ENCODE data around the gene CALCOCO1.
"Not testable (repeated sequence)": the region's sequence is repeated elsewhere in the genome, so short reads cannot be mapped to it uniquely, and the experiment has no call there.

Gene CALCOCO1

DNA sequence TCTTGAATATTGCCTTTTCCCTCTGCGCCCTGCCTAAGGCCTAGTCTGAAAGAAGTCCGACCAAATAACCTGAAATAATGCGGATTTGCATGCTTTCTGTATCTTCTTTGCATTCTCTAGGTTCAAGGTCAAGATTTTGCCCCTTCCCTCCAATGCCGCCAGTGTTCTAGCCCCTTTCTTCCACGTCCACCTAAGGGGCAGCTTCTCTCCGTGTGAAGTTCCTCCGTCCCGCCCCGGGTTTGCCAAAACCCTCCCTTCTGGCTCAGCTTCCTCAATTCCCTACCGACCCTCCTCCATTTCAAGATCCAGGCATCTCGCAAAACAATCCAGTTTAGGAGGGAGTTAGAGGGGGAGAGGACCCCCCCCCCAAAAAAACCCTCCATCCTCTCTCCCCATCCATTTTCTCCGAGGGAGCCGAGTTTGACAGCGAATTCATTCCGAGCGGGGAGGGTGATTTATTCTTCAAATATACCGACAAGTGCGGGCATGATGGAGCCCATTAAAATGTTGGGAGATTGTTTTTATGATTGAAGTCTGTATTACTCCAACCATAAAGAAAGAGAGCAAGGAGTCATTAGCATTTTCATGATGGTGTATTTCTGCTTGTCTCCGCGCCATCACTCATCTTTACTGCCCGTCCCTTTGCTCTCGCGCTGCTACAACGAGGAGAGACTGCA is 30.5 kb downstream of the CALCOCO1 start:
- peak; percentile 60 for DNase-seq

DNA sequence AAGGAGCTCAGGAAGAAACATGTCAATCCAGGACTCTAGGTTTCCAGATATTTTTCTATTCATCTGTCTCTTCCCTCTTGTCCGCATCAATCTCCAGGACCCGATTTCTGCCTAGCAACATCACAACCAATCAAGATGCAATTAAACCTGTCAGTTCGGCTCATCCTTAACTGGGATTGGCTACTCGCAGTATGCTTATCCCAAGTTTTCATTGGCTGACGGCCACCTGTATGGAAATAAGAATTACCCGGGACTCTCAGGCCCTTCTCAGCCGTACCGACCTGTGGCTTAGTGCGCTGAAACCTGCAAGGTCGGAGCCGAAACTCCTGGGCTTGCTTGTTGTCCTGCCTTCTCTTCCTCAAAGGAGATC is 31.0 kb downstream of the CALCOCO1 start:
- DNase-seq = peak; percentile 98

DNA sequence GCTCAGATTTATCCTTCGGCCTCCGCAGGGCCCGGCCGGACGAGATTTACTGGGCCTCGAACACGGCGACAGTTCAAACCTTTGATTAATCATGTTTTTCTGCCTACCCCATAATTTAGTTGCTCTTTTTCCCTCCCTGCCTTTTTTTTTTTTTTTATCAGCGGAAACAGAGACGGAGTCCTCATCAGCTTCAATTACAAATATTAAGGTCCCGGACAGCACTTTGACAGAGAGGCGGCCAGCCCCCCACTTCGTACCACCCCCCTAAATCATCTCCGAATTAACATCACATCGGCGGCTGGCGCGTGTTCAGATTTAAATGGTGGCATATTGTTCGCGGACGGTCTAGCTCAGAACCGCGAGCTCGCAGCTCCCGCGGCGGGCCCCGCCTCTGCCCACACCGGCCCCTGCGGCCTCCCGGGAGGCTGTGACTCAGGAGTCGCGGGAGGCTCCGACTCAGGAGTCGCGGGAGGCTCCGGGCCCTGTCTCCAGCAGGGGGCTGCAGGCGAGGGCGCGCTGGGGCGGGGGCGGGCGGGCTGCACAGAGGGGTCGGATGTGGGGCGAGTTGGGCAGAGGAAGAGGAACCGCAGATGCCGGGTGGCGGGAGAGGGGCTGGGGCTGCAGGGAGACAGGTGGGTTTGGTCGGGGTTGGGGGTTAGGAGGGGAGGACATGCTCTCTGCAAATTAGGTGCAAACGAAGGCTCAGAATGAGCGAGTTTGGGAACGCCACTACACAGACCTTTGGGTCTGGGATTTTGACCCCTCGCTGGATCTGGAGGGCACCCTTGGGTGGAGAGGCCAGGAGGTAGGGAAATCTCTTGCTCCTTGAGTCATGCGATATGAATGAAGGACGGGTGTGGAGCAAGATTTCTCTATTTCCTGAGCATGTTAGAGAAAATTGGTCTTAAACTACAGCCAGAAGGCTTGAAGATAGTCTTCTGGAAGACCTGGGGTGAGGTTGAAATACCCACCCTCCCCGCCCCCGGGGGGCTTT is 31.8 kb downstream of the CALCOCO1 start:
- DNase-seq = no peak

DNA sequence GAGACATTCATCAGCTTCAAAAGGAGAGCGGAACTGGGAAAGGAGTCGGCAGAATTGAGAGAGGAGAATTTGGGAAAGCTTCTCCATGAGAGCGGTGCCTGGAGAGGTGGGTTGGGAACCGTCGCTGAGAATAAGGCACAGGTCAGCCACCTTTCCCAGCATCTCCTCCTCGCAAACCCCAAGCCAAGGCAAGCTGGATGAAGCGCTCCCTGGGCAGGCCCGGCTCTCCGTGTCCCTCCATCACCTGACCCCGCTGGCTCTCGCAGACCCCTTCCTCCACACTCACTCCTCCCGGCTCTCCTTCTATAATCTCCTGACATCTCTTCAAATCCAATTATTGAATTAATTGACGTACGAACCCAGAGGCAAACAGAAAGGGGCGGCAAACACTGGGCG is 32.5 kb downstream of the CALCOCO1 start:
- no peak for DNase-seq

DNA sequence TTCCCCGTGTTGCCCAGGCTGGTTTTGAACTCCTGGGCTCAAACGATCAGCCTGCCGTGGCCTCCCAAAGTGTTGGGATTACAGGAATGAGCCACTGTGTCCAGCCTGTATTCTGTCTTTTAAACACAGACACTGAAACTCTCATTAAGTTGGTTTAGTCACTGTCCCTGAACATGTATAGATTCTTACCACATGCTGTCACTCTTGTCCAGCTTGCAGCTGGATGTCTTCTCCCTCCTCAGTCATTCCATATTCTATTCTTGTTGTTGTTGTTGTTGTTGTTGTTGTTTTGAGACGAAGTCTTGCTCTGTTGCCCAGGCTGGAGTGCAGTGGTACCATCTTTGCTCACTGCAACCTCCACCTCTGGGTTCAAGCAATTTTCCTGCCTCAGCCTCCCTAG is 39.1 kb downstream of the CALCOCO1 start:
- no peak for DNase-seq

DNA sequence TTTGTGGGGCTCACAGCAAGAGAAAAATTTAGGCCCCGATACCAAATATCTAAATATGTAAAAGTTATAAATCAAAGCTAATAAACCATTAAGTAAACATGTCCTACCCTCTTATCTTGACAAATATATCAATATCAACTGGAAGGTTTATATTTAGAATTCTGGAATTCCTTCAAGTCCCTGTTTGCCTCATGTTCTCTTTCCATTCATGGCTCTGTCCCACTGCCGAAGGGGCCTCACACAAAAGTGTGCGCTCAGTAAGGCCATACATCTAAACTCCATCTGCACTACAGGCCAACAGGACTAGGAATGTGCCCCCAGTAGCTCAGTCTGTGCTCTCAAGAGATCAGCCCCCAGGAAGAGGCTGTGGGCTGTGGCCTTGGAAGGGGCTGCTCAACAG is 40.8 kb downstream of the CALCOCO1 start:
- DNase-seq = no peak

DNA sequence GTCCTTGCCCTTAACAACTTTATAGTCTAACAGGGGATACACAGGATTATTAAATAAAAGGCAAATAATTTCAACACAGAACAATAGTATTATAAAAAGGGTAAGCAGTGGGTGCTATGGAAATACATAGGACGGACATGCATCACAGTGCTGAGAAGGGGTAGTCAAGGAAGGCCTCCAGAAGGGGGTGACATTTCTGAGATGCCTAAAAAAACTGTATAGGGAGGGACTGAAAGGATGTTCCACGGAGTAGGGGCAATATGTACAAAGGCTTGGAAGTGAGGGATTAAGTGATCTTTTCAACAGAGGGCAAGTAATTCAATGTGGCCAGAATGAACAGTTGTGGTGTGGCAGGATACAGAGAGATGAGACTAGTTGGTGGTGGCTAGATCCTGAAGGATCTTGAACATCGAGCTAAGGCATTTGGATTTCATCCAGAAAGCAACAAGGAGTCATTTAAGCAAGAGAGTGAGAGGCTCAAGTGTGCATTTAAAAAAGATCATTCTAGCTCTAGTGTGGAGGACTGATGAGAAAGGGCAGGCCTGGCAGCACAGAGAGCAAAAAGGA is 42.5 kb downstream of the CALCOCO1 start:
- no peak for DNase-seq

DNA sequence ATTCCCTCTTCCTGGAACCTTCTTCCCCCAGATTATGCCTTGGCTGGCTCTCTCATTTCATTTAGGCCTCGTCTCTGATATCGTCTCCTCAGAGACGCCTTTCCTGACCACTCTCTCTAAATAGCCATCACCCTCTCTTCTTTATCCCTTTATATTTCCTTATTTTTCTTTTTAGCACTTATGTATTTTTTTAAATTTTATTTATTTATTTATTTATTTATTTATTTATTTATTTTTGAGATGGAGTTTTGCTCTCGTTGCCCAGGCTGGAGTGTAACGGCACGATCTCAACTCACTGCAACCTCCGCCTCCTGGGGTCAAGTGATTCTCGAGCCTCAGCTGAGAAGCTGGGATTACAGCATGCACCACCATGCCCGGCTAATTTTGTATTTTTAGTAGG is 43.3 kb downstream of the CALCOCO1 start:
- no peak for DNase-seq

DNA sequence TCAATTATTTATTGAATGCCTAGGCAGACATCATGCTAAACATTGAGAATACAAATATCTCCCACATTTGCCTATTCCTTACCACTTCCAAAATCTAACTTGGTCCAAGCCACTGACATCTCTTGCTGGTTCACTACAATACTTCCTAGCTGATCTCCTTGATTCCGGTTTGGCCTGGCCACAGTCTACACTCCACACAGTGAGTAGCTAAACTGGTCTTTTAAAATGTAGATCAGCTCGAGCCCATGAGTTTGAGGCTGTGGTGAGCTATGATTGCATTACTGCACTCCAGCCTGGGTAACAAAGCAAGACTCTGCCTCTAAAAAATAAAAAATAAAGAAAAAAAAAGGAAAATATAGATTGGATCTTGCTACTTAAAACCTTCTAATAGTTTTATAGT is 43.8 kb downstream of the CALCOCO1 start:
- DNase-seq = no peak

DNA sequence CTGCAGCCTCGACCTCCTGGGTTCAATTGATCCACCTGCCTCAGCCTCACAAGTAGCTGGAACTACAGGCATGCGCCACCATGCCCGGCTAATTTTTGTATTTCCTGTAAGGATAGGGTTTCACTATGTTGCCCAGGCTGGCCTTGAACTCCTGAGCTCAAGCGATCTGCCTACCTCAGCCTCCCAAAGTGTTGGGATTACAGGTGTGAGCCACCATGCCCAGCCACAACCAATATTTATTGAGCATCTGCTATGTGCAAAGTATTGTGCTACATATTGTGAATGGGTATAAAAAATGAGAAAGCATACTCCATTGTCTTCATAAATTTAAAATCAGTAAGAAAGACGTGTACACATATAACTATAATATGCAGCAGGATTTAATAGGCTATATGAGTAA is 47.2 kb downstream of the CALCOCO1 start:
- not testable (repeated sequence) for DNase-seq

DNA sequence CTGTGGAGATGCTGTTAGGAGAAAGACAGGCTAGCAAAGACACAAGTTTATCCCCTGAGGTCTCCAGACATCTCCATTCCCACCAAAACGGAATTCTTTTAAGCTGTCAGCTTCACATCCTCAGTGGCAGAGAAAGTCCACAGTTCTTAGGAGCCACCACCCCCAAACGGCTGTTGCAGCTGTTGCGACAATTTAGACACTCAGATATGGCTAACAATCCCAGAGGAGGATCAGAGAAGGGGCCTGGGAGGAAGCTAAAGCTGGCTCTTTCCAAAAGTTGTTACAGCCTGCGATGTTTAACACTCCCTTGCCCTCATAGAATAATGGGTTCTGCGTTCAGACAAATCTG is 49.5 kb downstream of the CALCOCO1 start:
- no peak for DNase-seq

DNA sequence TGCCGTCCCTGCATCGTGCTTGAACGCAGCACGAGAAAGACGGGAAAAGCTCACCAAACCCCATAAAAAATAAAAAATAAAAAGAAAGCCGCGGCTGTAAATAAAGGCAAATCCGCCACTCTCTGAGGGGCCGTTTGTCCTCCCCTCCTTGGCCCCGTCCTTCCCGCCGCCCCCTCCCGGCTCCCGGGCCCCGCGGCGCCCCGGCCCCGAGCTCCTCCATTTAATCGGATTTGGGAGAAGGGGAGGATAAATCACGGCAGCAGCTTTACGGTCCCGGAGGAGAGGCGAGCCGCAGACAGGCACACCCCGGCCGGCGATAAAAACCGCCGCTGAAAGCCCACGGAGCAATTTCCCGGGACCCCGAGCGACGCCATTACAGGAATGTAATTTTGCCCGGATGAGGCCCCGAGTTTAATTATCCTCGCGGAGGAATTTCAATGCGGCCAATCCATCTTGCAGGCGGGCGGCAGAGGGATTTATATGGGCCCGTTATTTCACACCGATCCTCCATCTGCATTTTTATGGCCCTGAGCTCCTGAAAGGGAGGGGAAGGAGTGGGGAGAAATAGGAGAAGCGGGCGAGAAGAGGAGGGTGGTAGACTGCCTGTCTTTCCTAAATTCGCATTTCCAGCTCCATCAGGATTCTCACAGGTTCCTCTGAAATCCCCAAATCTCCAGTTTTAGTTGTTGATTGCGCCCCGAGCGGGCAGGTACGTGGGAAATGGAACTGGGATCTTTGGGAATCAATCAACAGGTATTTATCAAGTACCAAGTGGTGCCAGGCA is 50.0 kb downstream of the CALCOCO1 start:
- DNase-seq = no peak

DNA sequence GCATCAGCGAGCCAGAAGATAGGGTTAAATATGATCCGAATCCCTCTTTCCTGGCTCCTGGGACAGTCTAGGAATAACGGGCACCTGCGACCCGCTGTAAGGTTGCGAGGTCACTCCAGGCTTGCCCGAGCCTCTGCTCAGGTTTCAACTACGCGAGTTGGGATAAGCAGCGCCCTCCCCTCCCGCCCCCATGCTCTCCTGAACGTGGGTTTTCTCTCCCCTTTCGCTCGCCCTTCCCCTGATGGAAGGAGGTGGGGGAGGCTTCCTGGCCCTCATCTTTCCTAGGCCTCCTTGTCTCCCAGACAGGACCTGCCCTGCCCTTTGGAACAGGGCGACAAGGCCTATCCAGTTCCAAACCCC is 50.6 kb downstream of the CALCOCO1 start:
- DNase-seq = peak; percentile 13

DNA sequence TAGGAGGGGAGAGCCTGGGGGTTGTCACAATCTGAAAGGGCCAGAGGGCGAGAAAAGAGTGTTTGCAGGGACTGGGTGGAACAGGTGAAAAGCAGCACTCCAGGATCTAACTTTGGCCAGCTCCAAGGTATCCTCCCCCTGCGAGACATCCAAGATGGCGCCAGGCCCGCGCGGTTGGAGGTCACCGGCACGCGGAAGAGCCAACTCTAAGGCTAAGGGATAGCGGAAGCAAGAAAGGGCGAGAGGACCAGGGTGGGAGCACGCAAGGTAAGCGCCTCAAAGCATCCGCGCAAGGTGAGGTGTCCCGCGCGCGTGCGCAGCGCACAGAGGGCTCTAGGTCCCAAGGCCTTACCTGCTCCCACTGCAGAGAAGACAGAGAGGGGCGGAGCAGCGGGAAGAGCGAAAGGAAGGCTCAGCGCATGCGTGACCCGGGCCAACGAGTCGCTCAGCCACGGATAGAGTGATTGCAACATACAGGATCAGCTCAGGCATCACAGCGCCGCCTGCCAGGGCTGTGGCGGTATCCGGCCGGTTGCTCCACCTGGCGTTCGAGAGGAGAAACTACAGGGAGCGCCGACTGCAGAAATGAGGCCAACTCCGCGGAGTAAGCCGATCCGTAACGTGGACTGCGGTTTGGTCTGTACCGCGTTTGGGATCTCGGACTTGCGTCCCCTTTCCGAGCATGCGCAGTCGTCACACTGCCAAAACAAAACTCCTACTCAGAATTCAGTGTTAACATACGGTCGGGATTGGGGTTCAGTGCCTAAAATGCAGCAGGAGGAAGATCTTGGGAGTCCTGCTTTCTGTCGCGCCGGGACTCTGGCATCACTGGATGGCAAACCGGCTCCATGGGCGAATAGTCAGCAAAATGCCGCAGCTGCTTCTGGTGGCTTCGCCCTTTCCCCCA is 51.3 kb downstream of the CALCOCO1 start, which contains the start of gene ATP5MC2:
Gene ATP5MC2, minus strand, starts transcription at position 383 of the 907 bp plus-strand sequence. CDS start 3,469 bp downstream, outside the sequence.
- DNase-seq = peak; percentile 98

DNA sequence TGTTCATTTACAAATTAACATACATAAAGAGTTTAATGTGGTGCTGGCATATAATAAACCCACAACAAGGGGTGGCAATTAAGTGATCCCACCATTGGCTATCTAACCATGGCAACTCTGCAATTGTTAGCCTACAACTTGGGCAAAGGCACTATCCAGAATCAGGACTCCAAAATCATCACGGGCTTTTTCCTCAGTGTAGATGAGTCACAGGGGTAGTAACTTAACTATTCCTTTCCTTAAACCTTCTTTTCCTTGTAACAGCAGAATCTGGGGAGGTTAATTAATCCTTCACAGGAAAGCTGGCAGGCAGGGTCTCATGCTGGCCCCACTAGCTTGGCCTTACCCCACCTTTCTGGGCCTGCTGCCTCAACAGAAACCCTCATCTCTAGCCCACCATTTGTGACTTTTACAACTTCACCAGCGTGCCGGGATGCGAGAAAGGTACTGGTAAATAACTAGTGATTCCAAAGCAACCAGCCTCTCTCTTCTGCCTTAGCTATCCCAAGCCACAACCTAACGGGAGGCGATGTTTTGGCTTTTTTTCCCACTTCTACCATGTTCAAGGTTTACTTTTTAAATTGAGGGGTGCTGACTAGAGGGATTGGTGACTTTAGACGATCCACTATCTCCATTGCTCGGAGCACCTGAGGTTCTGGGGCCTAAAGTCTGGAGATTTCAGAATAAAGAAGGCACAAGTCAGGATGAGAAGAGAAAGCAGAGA is 52.1 kb downstream of the CALCOCO1 start:
- DNase-seq = no peak

DNA sequence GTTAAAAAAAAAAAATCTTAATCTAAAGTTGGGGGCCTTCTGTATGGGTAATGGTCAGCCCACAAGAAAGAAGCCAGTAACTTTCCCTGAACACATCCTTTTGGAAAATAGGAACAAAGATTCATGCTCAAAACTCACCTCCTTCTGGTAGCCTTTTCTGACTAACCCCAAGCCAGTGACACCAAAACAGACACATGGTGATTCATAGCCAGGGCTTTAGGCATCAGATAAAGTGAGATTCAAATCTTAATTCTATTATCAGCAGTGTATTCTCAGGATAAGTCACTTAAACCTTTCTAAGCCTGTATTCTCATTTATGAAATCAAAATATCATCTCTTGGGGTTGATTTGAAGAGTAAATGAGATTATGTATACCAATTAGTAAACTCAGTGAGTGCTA is 56.3 kb downstream of the CALCOCO1 start:
- no peak for DNase-seq

DNA sequence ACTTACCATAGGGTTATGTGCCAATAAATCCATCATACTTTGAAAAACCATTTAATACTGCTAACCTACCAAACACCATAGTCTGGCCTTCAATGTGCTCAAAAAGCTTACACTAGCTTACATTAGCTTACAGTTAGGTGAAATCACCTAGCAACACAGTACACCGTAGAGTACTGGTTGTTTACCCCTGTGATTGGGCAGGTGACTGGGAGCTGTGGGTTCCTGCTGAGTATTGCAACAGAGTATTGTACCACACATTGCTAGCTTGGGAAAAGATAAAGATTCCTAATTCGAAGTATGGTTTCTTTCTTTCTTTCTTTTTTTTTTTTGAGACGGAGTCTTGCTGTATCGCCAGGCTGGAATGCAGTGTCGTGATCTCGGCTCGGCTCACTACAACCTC is 56.9 kb downstream of the CALCOCO1 start:
- no peak for DNase-seq

DNA sequence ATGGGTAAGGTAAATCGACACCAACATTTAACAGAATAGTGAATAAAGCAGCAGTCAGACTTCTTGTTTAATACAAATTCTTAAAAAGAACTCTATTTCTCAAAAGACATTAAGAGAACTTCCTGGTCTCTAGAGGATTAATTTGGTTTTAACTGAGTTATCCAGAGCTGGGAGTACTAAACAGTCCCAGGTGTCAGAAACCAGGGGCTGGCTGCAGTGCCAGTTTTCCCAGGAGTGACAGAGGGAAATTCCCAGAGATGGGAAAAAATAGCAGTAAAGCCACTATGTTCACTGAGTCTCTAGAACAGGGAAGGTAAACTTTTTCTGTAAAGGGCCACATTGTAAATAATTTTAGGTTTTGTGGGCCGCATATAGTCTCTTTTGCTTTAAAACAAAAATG is 60.2 kb downstream of the CALCOCO1 start:
- no peak for DNase-seq

DNA sequence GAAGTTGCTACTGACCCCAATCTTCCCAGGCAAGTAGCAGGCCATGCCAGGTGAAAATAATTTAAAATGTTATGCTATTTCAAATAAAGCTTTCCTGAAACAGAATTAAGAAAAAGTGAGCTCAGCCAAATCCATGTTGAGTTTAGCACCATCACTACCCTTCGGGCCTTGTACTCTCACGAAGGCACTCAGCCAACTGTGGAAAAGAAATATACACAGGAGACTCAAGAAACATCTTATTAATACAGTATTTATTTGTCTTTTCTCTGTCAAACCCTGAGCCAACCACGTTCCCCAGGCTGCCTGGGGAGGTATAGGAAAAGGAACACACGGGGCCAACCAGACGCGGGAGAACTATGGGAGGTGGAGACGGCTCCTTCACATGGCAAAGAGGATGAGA is 62.3 kb downstream of the CALCOCO1 start:
- no peak for DNase-seq

DNA sequence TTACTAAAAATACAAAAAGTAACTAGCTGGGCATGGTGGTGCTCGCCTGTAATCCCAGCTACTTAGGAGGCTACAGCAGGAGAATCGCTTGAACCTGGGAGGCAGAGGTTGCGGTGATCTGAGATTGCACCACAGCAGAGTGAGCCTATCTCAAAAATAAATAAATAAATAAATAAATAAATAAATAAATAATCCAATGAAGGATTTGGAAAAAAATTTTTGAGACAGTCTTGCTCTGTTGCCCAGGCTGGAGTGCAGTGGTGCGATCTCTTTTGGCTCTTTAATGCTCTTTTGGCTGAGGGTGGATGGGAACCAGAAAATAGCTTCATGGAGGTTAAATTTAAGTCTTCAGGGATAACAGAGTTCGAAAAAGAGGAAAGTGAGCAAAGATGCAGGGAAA is 63.1 kb downstream of the CALCOCO1 start:
- DNase-seq = no peak

DNA sequence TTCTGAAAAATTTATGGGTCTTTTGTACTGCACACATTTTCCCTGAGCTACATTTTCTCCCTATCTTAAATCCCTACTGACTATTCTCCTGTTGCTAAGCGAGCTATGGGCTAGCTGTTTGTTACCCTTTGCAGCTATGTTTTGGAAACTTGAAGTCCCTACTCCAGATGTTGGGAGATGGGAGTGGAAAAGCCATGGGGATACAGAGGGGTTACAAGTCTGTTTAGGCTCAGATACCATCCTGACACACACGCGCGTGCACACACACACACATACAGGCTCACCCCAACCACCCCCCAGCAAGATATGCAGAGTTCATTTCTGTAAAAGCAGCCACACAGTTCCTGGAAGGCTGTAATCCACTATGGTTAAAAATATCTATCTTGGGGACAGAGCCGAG is 67.2 kb downstream of the CALCOCO1 start:
- DNase-seq = no peak
